Brain microvascular endothelial cell (primary cell): ENCODE results near the gene TLE7.

Source experiments
- DNase-seq: peaks from one replicate; pipeline ENCODE4 v3.0.0-alpha.2; 2020
- H3K27ac ChIP-seq: fragments of 250-450 bp; sonication (Bioruptor Pico); 2 replicates; pipeline ENCODE4 v1.5.1; 2020; ENCODE audit warnings: mild to moderate bottlenecking, moderate library complexity
- H3K27me3 ChIP-seq: fragments of 250-450 bp; sonication (Bioruptor Pico); replicated peaks from 2 replicates; pipeline ENCODE4 v1.5.1; 2020; ENCODE audit warnings: mild to moderate bottlenecking
- H3K36me3 ChIP-seq: fragments of 250-450 bp; sonication (Bioruptor Pico); replicated peaks from 2 replicates; pipeline ENCODE4 v1.5.1; 2020; ENCODE audit warnings: mild to moderate bottlenecking
- H3K4me3 ChIP-seq: 2 replicates; pipeline ENCODE4 v1.5.1; 2011; ENCODE audit warnings: low read depth, mild to moderate bottlenecking, control low read depth, low read length, moderate library complexity
- CTCF ChIP-seq: IDR thresholded peaks from 2 replicates; pipeline ENCODE4 v1.5.1; 2011; ENCODE audit warnings: low read depth, mild to moderate bottlenecking, moderate library complexity, low read length, control low read depth, inconsistent platforms; ENCODE audit errors: missing control alignments
- in situ Hi-C: cut with HindIII; loops from 2 replicates; pipeline ENCODE4 v1.10.0; 2017; ENCODE audit warnings: low sequenced_read_pairs, low pct_ligation_motif_present

Gene TLE7

GRCh38 chr16:71460236-71460635, 18.4 kb upstream of the TLE7 start:
- in situ Hi-C loops = no loop called here
- peaks cover 11% of the 10 kb centered on the region for H3K36me3 ChIP-seq
- no peak for TF ChIP-seq CTCF
- no peak for DNase-seq
- H3K27ac ChIP-seq = peak overlapping the region; percentile 88
- no peak overlapping the region for H3K4me3 ChIP-seq
- no peaks in the 10 kb centered on the region for H3K27me3 ChIP-seq

- Histone ChIP-seq H3K36me3 (peaks cover 11% of the 10 kb centered on the region), H3K4me3 (no peak overlapping the region), H3K27ac (no peak overlapping the region), H3K27me3 (no peaks in the 10 kb centered on the region)
- in situ Hi-C loops = no loop called here
- DNase-seq = no peak
- no peak for TF ChIP-seq CTCF
Observed at GRCh38 chr16:71459510-71459909, 17.7 kb upstream of the TLE7 start.

GRCh38 chr16:71456801-71457200, 14.9 kb upstream of the TLE7 start:
- Histone ChIP-seq H3K27ac (no peak overlapping the region), H3K27me3 (no peaks in the 10 kb centered on the region), H3K4me3 (no peak overlapping the region), H3K36me3 (peaks cover 25% of the 10 kb centered on the region)
- no peak for TF ChIP-seq CTCF
- no peak for DNase-seq
- in situ Hi-C loops = no loop called here

- H3K4me3 ChIP-seq = no peak overlapping the region
- no peaks in the 10 kb centered on the region for H3K27me3 ChIP-seq
- peaks cover 62% of the 10 kb centered on the region for H3K36me3 ChIP-seq
- no peak overlapping the region for H3K27ac ChIP-seq
- DNase-seq = no peak
- TF ChIP-seq CTCF = no peak
- in situ Hi-C loops = no loop called here
Observed at GRCh38 chr16:71453036-71453435, 11.2 kb upstream of the TLE7 start.

- no peak for TF ChIP-seq CTCF
- in situ Hi-C loops = no loop called here
- H3K4me3 ChIP-seq = no peak overlapping the region
- no peaks in the 10 kb centered on the region for H3K27me3 ChIP-seq
- DNase-seq = no peak
- no peak overlapping the region for H3K27ac ChIP-seq
- peaks cover 52% of the 10 kb centered on the region for H3K36me3 ChIP-seq
Observed at GRCh38 chr16:71449020-71449419, 7.2 kb upstream of the TLE7 start.

GRCh38 chr16:71448274-71448866, 6.5 kb upstream of the TLE7 start:
- no peak overlapping the region for H3K4me3 ChIP-seq
- H3K27ac ChIP-seq = no peak overlapping the region
- in situ Hi-C loops = no loop called here
- no peak for TF ChIP-seq CTCF
- no peak for DNase-seq
- peaks cover 48% of the 10 kb centered on the region for H3K36me3 ChIP-seq
- no peaks in the 10 kb centered on the region for H3K27me3 ChIP-seq
